Mononuclear cell (primary cell): Measurements from ENCODE around the gene TFPI. TPM values are rescaled to one million over a fixed set of nuclear protein-coding genes. Genes with fewer than 3 reads are reported as not detected.
"Not testable (repeated sequence)": the region's sequence is repeated elsewhere in the genome, so short reads cannot be mapped to it uniquely, and the experiment has no call there.

Experiments
- H3K27me3 ChIP-seq: 2 replicates; pipeline ENCODE4 v1.6.0; 2011; ENCODE audit warnings: low read length, control low read depth; ENCODE audit not compliant: insufficient read depth
- H3K4me1 ChIP-seq: 2 replicates; pipeline ENCODE4 v1.5.1; 2011; ENCODE audit warnings: mild to moderate bottlenecking, low read length, control low read depth; ENCODE audit not compliant: insufficient read depth
- H3K4me3 ChIP-seq: 2 replicates; pipeline ENCODE4 v1.5.1; 2011; ENCODE audit warnings: mild to moderate bottlenecking, low read length, moderate library complexity
- H3K9me3 ChIP-seq: 2 replicates; pipeline ENCODE4 v1.5.1; 2011; ENCODE audit warnings: low read depth, mild to moderate bottlenecking, control low read depth, low read length
- total RNA-seq: library from RNA; depleted of rRNA; stranded (reverse); fragments of >200 nt; gene quantifications from one replicate; pipeline ENCODE4 v1.2.3, GENCODE V29; 2012

TFPI gene
- total RNA-seq, 1 donor, result 6.9 TPM

DNA sequence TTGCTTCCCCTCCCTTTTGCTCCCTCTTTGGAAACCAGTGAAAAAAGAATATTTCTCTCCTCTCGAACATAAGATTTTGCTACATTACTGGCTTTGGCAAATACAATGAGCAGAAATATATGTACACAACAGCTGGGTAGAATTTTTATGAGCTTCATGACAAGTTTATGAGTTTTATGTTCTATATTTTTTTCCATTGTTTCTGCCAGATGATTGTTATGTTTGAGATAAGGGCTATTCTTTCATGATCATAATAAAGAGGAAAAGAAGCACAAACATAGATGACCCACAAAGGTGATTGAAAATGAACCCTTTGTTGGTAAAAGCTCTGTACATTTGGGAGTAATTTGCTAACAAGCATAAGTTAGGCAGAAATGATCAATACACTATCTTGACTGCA lies 14.8 kb upstream of the TFPI start:
- Histone ChIP-seq H3K4me1 (no peaks in the 10 kb centered on the region), H3K9me3 (no peaks in the 10 kb centered on the region), H3K27me3 (no peaks in the 10 kb centered on the region), H3K4me3 (no peak overlapping the region)

GRCh38 chr2:187567126-187567525 lies 12.9 kb upstream of the TFPI start:
- Histone ChIP-seq H3K27me3 (no peaks in the 10 kb centered on the region), H3K9me3 (no peaks in the 10 kb centered on the region), H3K4me1 (no peaks in the 10 kb centered on the region), H3K4me3 (no peak overlapping the region)

- Histone ChIP-seq H3K4me1 (no peaks in the 10 kb centered on the region), H3K4me3 (no peak overlapping the region), H3K9me3 (no peaks in the 10 kb centered on the region), H3K27me3 (no peaks in the 10 kb centered on the region)
Measured at GRCh38 chr2:187566712-187567111, 12.5 kb upstream of the TFPI start.

GRCh38 chr2:187566266-187566665 lies 12.0 kb upstream of the TFPI start:
- Histone ChIP-seq H3K4me3 (no peak overlapping the region), H3K27me3 (no peaks in the 10 kb centered on the region), H3K4me1 (no peaks in the 10 kb centered on the region), H3K9me3 (no peaks in the 10 kb centered on the region)

DNA sequence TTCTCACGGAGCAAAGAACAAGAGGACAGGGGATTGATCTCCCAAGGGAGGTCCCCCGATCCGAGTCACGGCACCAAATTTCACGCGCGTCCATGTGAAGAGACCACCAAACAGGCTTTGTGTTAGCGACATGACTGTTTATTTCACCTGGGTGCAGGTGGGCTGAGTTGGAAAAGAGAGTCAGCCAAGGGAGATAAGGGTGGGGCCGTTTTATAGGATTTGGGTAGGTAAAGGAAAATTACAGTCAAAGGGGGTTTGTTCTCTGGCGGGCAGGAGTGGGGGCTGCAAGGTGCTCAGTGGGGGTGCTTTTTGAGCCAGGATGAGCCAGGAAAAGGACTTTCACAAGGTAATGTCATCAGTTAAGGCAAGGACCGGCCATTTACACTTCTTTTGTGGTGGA lies 11.4 kb upstream of the TFPI start:
- not testable (repeated sequence) for H3K4me1 ChIP-seq, H3K27me3 ChIP-seq, H3K4me3 ChIP-seq, H3K9me3 ChIP-seq

- H3K4me3 ChIP-seq, H3K9me3 ChIP-seq, H3K27me3 ChIP-seq, H3K4me1 ChIP-seq: not testable (repeated sequence)
Measured at GRCh38 chr2:187556493-187556892, 2.3 kb upstream of the TFPI start.

- H3K4me1 ChIP-seq, result peaks cover 6% of the 10 kb centered on the region
- no peaks in the 10 kb centered on the region for H3K27me3 ChIP-seq
- H3K4me3 ChIP-seq, result no peak overlapping the region
- H3K9me3 ChIP-seq, result no peaks in the 10 kb centered on the region
Measured at GRCh38 chr2:187554704-187555082, 458 bp upstream of the TFPI start.

- H3K9me3 ChIP-seq, result no peaks in the 10 kb centered on the region
- no peaks in the 10 kb centered on the region for H3K27me3 ChIP-seq
- H3K4me3 ChIP-seq, result no peak overlapping the region
- H3K4me1 ChIP-seq, result peaks cover 6% of the 10 kb centered on the region
Measured at GRCh38 chr2:187552828-187553681, 1.2 kb downstream of the TFPI start.

DNA sequence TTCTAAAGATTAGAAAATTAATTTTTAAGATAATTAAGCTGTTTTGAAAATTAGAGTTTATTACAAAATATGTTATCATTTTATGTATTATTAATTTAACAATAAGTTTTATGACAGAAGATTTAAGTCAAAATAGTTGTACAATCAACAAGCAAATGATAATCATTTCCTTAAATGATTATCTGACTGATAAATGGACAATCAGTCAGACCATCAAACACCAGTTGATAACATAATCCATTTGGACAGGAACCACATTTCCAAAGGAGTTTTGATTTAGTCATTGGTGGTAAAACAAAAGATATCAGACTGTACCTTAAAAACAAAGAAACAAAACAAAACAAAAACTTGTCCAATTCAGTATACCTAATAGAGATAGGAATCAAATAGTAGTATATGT lies 1.9 kb downstream of the TFPI start:
- no peak overlapping the region for H3K4me3 ChIP-seq
- H3K4me1 ChIP-seq, result peaks cover 6% of the 10 kb centered on the region
- no peaks in the 10 kb centered on the region for H3K27me3 ChIP-seq
- H3K9me3 ChIP-seq, result no peaks in the 10 kb centered on the region

- no peaks in the 10 kb centered on the region for H3K9me3 ChIP-seq
- no peaks in the 10 kb centered on the region for H3K27me3 ChIP-seq
- no peak overlapping the region for H3K4me3 ChIP-seq
- peaks cover 6% of the 10 kb centered on the region for H3K4me1 ChIP-seq
Measured at GRCh38 chr2:187550857-187551256, 3.4 kb downstream of the TFPI start.

DNA sequence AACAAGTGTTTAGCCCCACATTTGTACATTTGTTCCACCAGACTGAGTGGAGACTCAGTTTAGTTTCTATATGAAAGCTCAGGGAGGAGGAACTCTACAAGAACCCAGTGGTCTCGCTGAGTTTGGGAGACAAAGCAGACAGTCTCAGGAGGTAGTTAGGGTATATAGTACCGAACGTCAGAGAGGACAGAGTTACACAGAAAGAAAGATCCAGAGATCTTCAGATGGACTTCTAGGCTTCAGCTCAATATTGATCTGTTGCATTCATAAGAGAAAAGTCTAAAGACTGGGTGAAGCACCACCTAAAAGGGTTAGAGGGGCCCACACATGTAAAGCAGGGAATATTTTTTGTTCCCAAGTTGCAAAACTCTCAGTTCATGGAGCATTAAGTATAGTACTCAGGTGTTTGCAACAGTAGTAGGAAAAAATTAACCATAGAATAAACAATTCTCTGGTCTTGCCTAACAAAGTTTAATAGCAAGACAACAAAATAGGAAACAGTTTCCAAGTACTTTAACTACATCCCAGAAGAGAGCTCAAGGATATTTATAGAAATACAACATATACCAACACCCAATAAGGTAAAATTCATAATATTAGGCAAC lies 4.2 kb downstream of the TFPI start:
- Histone ChIP-seq H3K4me3 (no peak overlapping the region), H3K4me1 (peaks cover 6% of the 10 kb centered on the region), H3K27me3 (no peaks in the 10 kb centered on the region), H3K9me3 (no peaks in the 10 kb centered on the region)

GRCh38 chr2:187549193-187549592 lies 5.0 kb downstream of the TFPI start:
- Histone ChIP-seq H3K4me3 (no peak overlapping the region), H3K4me1 (peaks cover 3% of the 10 kb centered on the region), H3K9me3 (no peaks in the 10 kb centered on the region), H3K27me3 (no peaks in the 10 kb centered on the region)

- no peaks in the 10 kb centered on the region for H3K9me3 ChIP-seq
- H3K4me1 ChIP-seq, result no peaks in the 10 kb centered on the region
- H3K4me3 ChIP-seq, result no peak overlapping the region
- no peaks in the 10 kb centered on the region for H3K27me3 ChIP-seq
Measured at GRCh38 chr2:187548656-187549055, 5.6 kb downstream of the TFPI start.

DNA sequence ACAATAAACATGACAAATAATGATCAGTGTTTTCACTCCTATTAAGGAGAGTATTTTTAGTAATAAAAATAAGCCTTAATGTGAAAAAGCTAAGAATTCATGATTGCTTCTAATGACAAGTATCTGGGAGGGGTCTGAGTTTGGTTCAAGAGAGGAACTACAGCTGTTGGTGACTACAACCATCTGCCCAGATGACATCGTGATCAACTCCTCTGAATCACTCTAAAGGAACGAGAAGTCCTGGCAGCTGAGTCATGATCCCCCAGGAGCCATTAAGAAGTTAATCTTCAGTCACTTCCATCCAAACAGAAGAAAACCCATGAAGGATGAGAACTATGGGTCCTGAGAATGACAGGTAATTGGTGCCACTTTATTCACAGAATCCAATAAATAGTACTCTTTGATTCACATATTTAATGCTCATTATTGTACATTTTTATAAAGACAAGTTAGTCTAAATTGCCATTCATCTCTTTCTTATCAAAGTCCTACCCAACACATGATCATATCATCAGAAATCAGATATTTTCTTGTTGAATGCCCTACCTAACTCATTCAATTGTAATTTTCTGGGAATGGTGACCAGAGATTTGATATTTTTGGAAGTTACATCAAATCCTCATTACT lies 6.8 kb downstream of the TFPI start:
- Histone ChIP-seq H3K9me3 (no peaks in the 10 kb centered on the region), H3K27me3 (no peaks in the 10 kb centered on the region), H3K4me1 (no peaks in the 10 kb centered on the region), H3K4me3 (no peak overlapping the region)

DNA sequence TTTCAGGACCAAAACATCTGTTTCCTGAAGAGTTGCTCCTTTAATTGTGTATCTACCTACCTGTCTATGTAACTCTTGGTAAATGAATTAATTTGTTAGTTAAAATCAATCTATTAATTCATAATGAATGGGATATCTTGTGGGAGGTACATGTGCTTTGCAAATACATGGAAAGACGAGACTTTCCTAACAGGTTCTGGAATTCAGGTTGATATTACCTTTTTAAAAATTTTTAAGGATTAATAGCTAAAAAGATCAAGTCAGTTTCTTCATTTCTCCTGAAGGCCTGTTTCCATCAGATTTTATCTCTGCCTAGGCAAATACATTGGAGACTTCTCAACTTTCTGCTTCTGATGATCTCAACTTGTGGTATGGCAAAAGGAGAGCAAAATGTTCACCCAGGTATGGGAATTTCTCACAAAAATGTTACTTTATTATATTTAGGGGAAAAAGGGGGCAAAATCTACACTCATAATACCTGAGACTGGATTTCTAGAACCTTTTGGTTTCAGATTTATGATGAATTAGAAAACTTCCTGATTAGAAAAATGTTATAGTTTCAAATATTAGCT lies 7.4 kb downstream of the TFPI start:
- Histone ChIP-seq H3K9me3 (no peaks in the 10 kb centered on the region), H3K27me3 (no peaks in the 10 kb centered on the region), H3K4me1 (no peaks in the 10 kb centered on the region), H3K4me3 (no peak overlapping the region)
